H1 (cell line): ENCODE measurements around the gene SLC38A1. TPM values are rescaled to one million over a fixed set of nuclear protein-coding genes. Genes with fewer than 3 reads are reported as not detected.
A peak's percentile ranks its signal among the peaks of the same experiment; 100 is the strongest.

Experiments
- CTCF ChIA-PET: fragments of 300-600 bp; sonication (Branson Sonifier 250); formaldehyde crosslinking; loops from one replicate; lab custom pipeline; 2021; ENCODE audit not compliant: partially characterized antibody; lab: Charles Lee
- POLR2A ChIA-PET: fragments of 300-600 bp; sonication (Branson Sonifier 250); formaldehyde crosslinking; loops from one replicate; lab custom pipeline; 2021; ENCODE audit warnings: inconsistent platforms; ENCODE audit not compliant: partially characterized antibody; lab: Charles Lee
- DNase-seq, 2 experiments: peaks; one replicate each; pipeline versions ENCODE4 v3.0.0 to v3.0.0-alpha.2; 2010 to 2022; ENCODE audit warnings: low spot score in 2 of 2, low read depth in 1 of 2, mixed read lengths in 1 of 2
- FAIRE-seq: peaks from 2 replicates; lab custom pipeline; 2011; peaks lifted over from hg19 to GRCh38; lab: Jason Lieb, UNC
- H2AFZ ChIP-seq: 2 replicates; pipeline ENCODE4 v1.8.1; 2012; ENCODE audit warnings: low read length, inconsistent platforms
- H2AK5ac ChIP-seq: 2 replicates; pipeline ENCODE4 v1.6.1; 2013; ENCODE audit warnings: low read depth, low read length
- H2BK120ac ChIP-seq: replicated peaks from 2 replicates; pipeline ENCODE3; 2013; ENCODE audit warnings: low read depth, low read length, inconsistent platforms
- H2BK12ac ChIP-seq: 2 replicates; pipeline ENCODE4 v1.6.1; 2013; ENCODE audit warnings: low read depth, low read length
- H2BK15ac ChIP-seq: 2 replicates; pipeline ENCODE4 v1.6.1; 2013; ENCODE audit warnings: low read length
- H2BK20ac ChIP-seq: 2 replicates; pipeline ENCODE4 v1.6.1; 2013; ENCODE audit warnings: low read length
- H2BK5ac ChIP-seq: 2 replicates; pipeline ENCODE4 v1.6.1; 2013; ENCODE audit warnings: low read depth, low read length
- H3K14ac ChIP-seq: 2 replicates; pipeline ENCODE4 v1.6.1; 2013; ENCODE audit warnings: inconsistent platforms; ENCODE audit not compliant: insufficient read length
- H3K18ac ChIP-seq: 2 replicates; pipeline ENCODE4 v1.6.1; 2013; ENCODE audit warnings: low read length; ENCODE audit errors: extremely low read depth
- H3K23ac ChIP-seq: 2 replicates; pipeline ENCODE4 v1.6.1; 2013; ENCODE audit warnings: inconsistent platforms; ENCODE audit not compliant: insufficient read length
- H3K23me2 ChIP-seq: 2 replicates; pipeline ENCODE4 v1.6.1; 2013; ENCODE audit warnings: low read depth, low read length
- H3K27ac ChIP-seq: 2 replicates; pipeline ENCODE4 v1.6.1; 2011; ENCODE audit warnings: low read depth, low read length, inconsistent platforms
- H3K27me3 ChIP-seq, 4 experiments: replicated peaks in 1 of 4; 1 replicate in 1 of 4; 2 replicates in 3 of 4; pipeline versions ENCODE4 v1.6.1 to v1.8.1; 2011 to 2013; ENCODE audit warnings: low read length in 3 of 4, mild to moderate bottlenecking in 3 of 4, inconsistent platforms in 2 of 4, mixed read lengths in 2 of 4, moderate library complexity in 1 of 4; ENCODE audit not compliant: control insufficient read depth in 3 of 4, insufficient read depth in 3 of 4; ENCODE audit errors: extremely low read depth in 1 of 4
- H3K36me3 ChIP-seq, 4 experiments: 2 replicates each; pipeline versions ENCODE4 v1.6.1 to v1.8.1; 2011 to 2013; ENCODE audit warnings: mild to moderate bottlenecking in 4 of 4, low read length in 3 of 4, moderate library complexity in 2 of 4, control low read depth in 1 of 4, inconsistent platforms in 1 of 4; ENCODE audit not compliant: insufficient read depth in 4 of 4, control insufficient read depth in 2 of 4
- H3K4ac ChIP-seq: replicated peaks from 2 replicates; pipeline ENCODE3; 2013; ENCODE audit warnings: low read length, low read depth, mixed read lengths, inconsistent platforms; ENCODE audit not compliant: insufficient read length
- H3K4me1 ChIP-seq, 4 experiments: replicated peaks in 1 of 4; 1 replicate in 1 of 4; 2 replicates in 3 of 4; pipeline versions ENCODE4 v1.6.1 to v1.8.1; 2011 to 2013; ENCODE audit warnings: low read length in 3 of 4, inconsistent platforms in 2 of 4, mixed read lengths in 1 of 4; ENCODE audit not compliant: insufficient read depth in 4 of 4, control insufficient read depth in 3 of 4
- H3K4me2 ChIP-seq, 2 experiments: 2 replicates each; pipeline versions ENCODE4 v1.6.1 to v1.8.1; 2011 to 2013; ENCODE audit warnings: low read depth in 2 of 2, low read length in 2 of 2, control low read depth in 1 of 2, inconsistent platforms in 1 of 2, mild to moderate bottlenecking in 1 of 2; ENCODE audit not compliant: insufficient read depth in 1 of 2
- H3K4me3 ChIP-seq, 4 experiments: fragments of 200-600, 300-600 bp in 1 of 4; sonication (generic), shearing (Covaris generic), sonication (Bioruptor Twin) in 1 of 4; 2 replicates each; pipeline versions ENCODE4 v1.5.1 to v1.8.1; 2011 to 2016; ENCODE audit warnings: low read length in 4 of 4, low read depth in 3 of 4, control low read depth in 2 of 4, inconsistent platforms in 2 of 4, mild to moderate bottlenecking in 2 of 4, mixed read lengths in 1 of 4, moderate library complexity in 1 of 4; ENCODE audit not compliant: insufficient read depth in 2 of 4; ENCODE audit errors: extremely low read depth in 1 of 4
- H3K56ac ChIP-seq: replicated peaks from 2 replicates; pipeline ENCODE3; 2013; ENCODE audit warnings: low read depth, mild to moderate bottlenecking, mixed read lengths, low read length, inconsistent platforms; ENCODE audit not compliant: insufficient read length
- H3K79me1 ChIP-seq: 2 replicates; pipeline ENCODE4 v1.6.1; 2013; ENCODE audit warnings: low read depth, low read length, control low read depth
- H3K79me2 ChIP-seq, 2 experiments: 2 replicates each; pipeline versions ENCODE4 v1.6.1 to v1.8.1; 2012 to 2013; ENCODE audit warnings: low read length in 2 of 2, mild to moderate bottlenecking in 2 of 2, inconsistent platforms in 1 of 2; ENCODE audit not compliant: insufficient read depth in 2 of 2, control insufficient read depth in 1 of 2
- H3K9ac ChIP-seq, 4 experiments: replicated peaks in 1 of 4; 1 replicate in 1 of 4; 2 replicates in 3 of 4; pipeline versions ENCODE4 v1.6.1 to v1.8.1; 2011 to 2013; ENCODE audit warnings: low read depth in 3 of 4, low read length in 3 of 4, control low read depth in 2 of 4, mild to moderate bottlenecking in 2 of 4, moderate library complexity in 2 of 4, inconsistent platforms in 1 of 4; ENCODE audit errors: extremely low read depth in 1 of 4
- H3K9me3 ChIP-seq, 2 experiments: 2 replicates each; pipeline versions ENCODE4 v1.6.1 to v1.8.1; 2012 to 2013; ENCODE audit warnings: mild to moderate bottlenecking in 2 of 2, moderate library complexity in 2 of 2, control low read depth in 1 of 2, inconsistent platforms in 1 of 2, low read depth in 1 of 2, low read length in 1 of 2, mixed read lengths in 1 of 2; ENCODE audit not compliant: insufficient read depth in 2 of 2
- H4K20me1 ChIP-seq, 2 experiments: replicated peaks in 1 of 2; 2 replicates each; pipeline versions ENCODE3 to v1.8.1; 2011 to 2013; ENCODE audit warnings: inconsistent platforms in 2 of 2, low read length in 2 of 2, mild to moderate bottlenecking in 1 of 2; ENCODE audit not compliant: insufficient read depth in 2 of 2, control insufficient read depth in 1 of 2
- H4K5ac ChIP-seq: 2 replicates; pipeline ENCODE4 v1.6.1; 2013; ENCODE audit warnings: low read length, low read depth, mixed read lengths, inconsistent platforms; ENCODE audit not compliant: insufficient read length
- H4K8ac ChIP-seq: 2 replicates; pipeline ENCODE4 v1.8.0; 2013; ENCODE audit warnings: mild to moderate bottlenecking, moderate library complexity, low read length, inconsistent platforms; ENCODE audit not compliant: insufficient read depth; ENCODE audit errors: extremely low read depth
- H4K91ac ChIP-seq: replicated peaks from 2 replicates; pipeline ENCODE3; 2013; ENCODE audit warnings: low read length, mixed read lengths, inconsistent platforms; ENCODE audit not compliant: insufficient read length
- BACH1 ChIP-seq: IDR thresholded peaks from 2 replicates; pipeline ENCODE4 v1.6.1; 2012; ENCODE audit warnings: low read length, improper control_type of control experiment
- GABPA ChIP-seq: IDR thresholded peaks from 2 replicates; pipeline ENCODE4 v1.6.1; 2011; ENCODE audit warnings: mild to moderate bottlenecking, low read length, moderate library complexity, borderline replicate concordance; ENCODE audit not compliant: insufficient read depth
- POLR2AphosphoS5 ChIP-seq: IDR thresholded peaks from 2 replicates; pipeline ENCODE4 v1.6.1; 2011; ENCODE audit warnings: low read depth, low read length
- RFX5 ChIP-seq: IDR thresholded peaks from 2 replicates; pipeline ENCODE4 v1.6.1; 2011; ENCODE audit warnings: low read depth, low read length, improper control_type of control experiment, borderline replicate concordance
- SP2 ChIP-seq: IDR thresholded peaks from 2 replicates; pipeline ENCODE4 v1.6.1; 2012; ENCODE audit warnings: mild to moderate bottlenecking, low read length, inconsistent platforms
- SRF ChIP-seq: IDR thresholded peaks from 2 replicates; pipeline ENCODE4 v1.6.1; 2011; ENCODE audit warnings: mild to moderate bottlenecking, low read depth, low read length, moderate library complexity
- WGBS, 2 experiments: shearing (Covaris generic) in 1 of 2; methylation state at CpG; one replicate each; pipeline versions ENCODE4 v1.1.6 to v1.1.7; 2013 to 2015; ENCODE audit warnings: low lambda C conversion rate in 2 of 2, mixed read lengths in 2 of 2, inconsistent platforms in 1 of 2, low coverage in 1 of 2, missing lambda C conversion rate in 1 of 2; ENCODE audit not compliant: insufficient replicate concordance in 2 of 2, insufficient coverage in 1 of 2, insufficient read length in 1 of 2; ENCODE audit errors: extremely low coverage in 1 of 2, missing lambda C conversion rate in 1 of 2; 5-methylcytosine and 5-hydroxymethylcytosine counted together
- polyA plus RNA-seq, 7 experiments: library from polyadenylated mRNA; depleted of rRNA in 3 of 7; stranded (reverse) in 5 of 7; unstranded in 2 of 7; fragments of >200 nt in 5 of 7; fragments of 200-250 nt in 2 of 7; gene quantifications; 1 replicate in 5 of 7; 2 replicates in 1 of 7; 4 replicates in 1 of 7; pipeline versions ENCODE4 v1.2.1 to v1.2.3, GENCODE V29; 2011 to 2013; ENCODE audit warnings: missing spikeins in 2 of 7, mixed read lengths in 2 of 7
- total RNA-seq: library from RNA; stranded (reverse); fragmentation: NEBNext Ultra II Directional; extraction: Animal tissue kit (Norgen Biotek cat#: 25700); gene quantifications from 2 replicates; pipeline ENCODE4 v1.2.1, GENCODE V29; 2021
- TF ChIP-seq, protein P1 (sequence below): IDR thresholded peaks from 2 replicates; pipeline ENCODE4 v1.6.1; 2012; ENCODE audit warnings: low read length, inconsistent platforms

Gene SLC38A1
- total and polyA plus RNA-seq, 2 of the 8 experiments (the other 6 are each of a cell fraction or from before 2014, with no cell fraction given): 83.4 to 242 TPM

DNA sequence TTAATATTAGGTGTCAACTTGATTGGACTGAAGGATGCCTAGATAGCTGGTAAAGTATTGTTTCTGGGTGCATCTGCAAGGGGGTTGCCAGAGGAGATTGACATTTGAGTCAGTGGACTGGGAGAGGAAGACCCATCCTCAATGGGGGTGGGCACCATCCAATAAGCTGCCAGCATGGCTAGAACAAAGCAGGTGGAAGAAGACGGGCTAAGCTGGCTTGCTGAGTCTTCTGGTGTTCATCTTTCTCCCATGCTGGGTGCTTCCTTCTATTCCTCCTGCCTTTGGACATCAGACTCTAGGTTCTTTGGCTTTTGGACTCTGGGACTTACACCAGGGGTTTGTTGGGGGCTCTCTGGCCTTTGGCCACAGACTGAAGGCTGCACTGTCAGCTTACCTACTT, 87.4 kb downstream of the SLC38A1 start:
- H2BK120ac ChIP-seq: no peak overlapping the region
- no peak for FAIRE-seq
- 83% methylated on average over 1 of the region's 1 CpG; no CpG with 5 or more reads in 1 of the 2 experiments for WGBS, 2 experiments
- TF ChIP-seq SP2 (no peak), SRF (no peak), BACH1 (no peak), POLR2AphosphoS5 (peak; percentile 70; the same call in 1 of the 2 replicates), GABPA (no peak), RFX5 (no peak)
- TF ChIP-seq, protein P1, sequence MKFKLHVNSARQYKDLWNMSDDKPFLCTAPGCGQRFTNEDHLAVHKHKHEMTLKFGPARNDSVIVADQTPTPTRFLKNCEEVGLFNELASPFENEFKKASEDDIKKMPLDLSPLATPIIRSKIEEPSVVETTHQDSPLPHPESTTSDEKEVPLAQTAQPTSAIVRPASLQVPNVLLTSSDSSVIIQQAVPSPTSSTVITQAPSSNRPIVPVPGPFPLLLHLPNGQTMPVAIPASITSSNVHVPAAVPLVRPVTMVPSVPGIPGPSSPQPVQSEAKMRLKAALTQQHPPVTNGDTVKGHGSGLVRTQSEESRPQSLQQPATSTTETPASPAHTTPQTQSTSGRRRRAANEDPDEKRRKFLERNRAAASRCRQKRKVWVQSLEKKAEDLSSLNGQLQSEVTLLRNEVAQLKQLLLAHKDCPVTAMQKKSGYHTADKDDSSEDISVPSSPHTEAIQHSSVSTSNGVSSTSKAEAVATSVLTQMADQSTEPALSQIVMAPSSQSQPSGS: no peak

More for the DNA sequence above, 87.4 kb downstream of the SLC38A1 start:
- no peak overlapping the region for H2BK12ac ChIP-seq
- no peak overlapping the region for H4K91ac ChIP-seq
- no peak overlapping the region for H3K56ac ChIP-seq
- no peak overlapping the region for H4K8ac ChIP-seq
- no peak overlapping the region for H3K27ac ChIP-seq
- DNase-seq: no peak
- POLR2A ChIA-PET: interaction anchor here (1.0 to 2.3 kb wide), 6 partner anchors 10 to 87 kb away, joined by 3 to 6 read pairs (median 3); partner anchors contain the start of gene SLC38A1
- H4K5ac ChIP-seq: no peak overlapping the region
- H3K79me2 ChIP-seq: no peaks in the 10 kb centered on the region
- no peak overlapping the region for H3K18ac ChIP-seq
- H3K23me2 ChIP-seq: no peaks in the 10 kb centered on the region
- peaks cover 0 to 2% of the 10 kb centered on the region in 2 experiments for H4K20me1 ChIP-seq
- no peak overlapping the region for H2BK5ac ChIP-seq
- CTCF ChIA-PET: no interaction called here
- H3K4me1 ChIP-seq: no peaks in the 10 kb centered on the region; a peak in 1 of 7 replicates
- H2AK5ac ChIP-seq: no peak overlapping the region
- H3K14ac ChIP-seq: no peak overlapping the region
- no peaks in the 10 kb centered on the region for H3K27me3 ChIP-seq
- H2AFZ ChIP-seq: no peak overlapping the region
- no peak overlapping the region for H3K4me3 ChIP-seq
- no peaks in the 10 kb centered on the region; a peak in 1 of 8 replicates for H3K36me3 ChIP-seq
- no peak overlapping the region for H3K4me2 ChIP-seq
- H3K4ac ChIP-seq: no peak overlapping the region
- no peak overlapping the region for H3K9ac ChIP-seq
- H3K79me1 ChIP-seq: no peaks in the 10 kb centered on the region; the same call in 1 of the 2 replicates
- H3K23ac ChIP-seq: no peak overlapping the region
- H2BK15ac ChIP-seq: no peak overlapping the region
- H2BK20ac ChIP-seq: no peak overlapping the region
- no peaks in the 10 kb centered on the region for H3K9me3 ChIP-seq
